K562 (cell line): Measurements from ENCODE around the gene GRXCR2. TPM values are rescaled to one million over a fixed set of nuclear protein-coding genes. Genes with fewer than 3 reads are reported as not detected.

Source experiments
- ATAC-seq: fragments of 200-7000 bp; cut with Tn5 transposase; 3 replicates; pipeline ENCODE4 v1.9.1; 2020; ENCODE audit warnings: moderate library complexity
- BruUV-seq: library from RNA; stranded (reverse); fragments of 400-500 nt; replicated peaks from 2 replicates; lab custom pipeline; 2021; lab: Mats Ljungman, UMichigan
- CTCF ChIA-PET: fragments of 300-600 bp; formaldehyde crosslinking; extraction: SDS; loops from one replicate; lab custom pipeline; 2021; ENCODE audit warnings: low intra/inter-chr PET ratio; lab: Yijun Ruan, JAX
- POLR2A ChIA-PET: fragments of 300-600, 350-650 bp; sonication (Branson Sonifier 250); formaldehyde crosslinking; extraction: SDS; loops from one replicate; lab custom pipeline; 2021; ENCODE audit warnings: antibody characterized with exemption, inconsistent platforms; lab: Yijun Ruan, JAX
- DNase-seq, 4 experiments: peaks; one replicate each; pipeline versions ENCODE4 v3.0.0 to v3.0.0-alpha.2; 2011 to 2018; ENCODE audit warnings: low spot score in 3 of 4, mixed read lengths in 3 of 4; ENCODE audit errors: extremely low read depth in 1 of 4
- FAIRE-seq: peaks from 2 replicates; lab custom pipeline; 2011; peaks lifted over from hg19 to GRCh38; lab: Jason Lieb, UNC
- H2AFZ ChIP-seq: 2 replicates; pipeline ENCODE4 v1.6.0; 2011; ENCODE audit warnings: low read depth, low read length, control low read depth, inconsistent platforms
- H3K27ac ChIP-seq: fragments of 200-600 bp; 3 replicates; pipeline ENCODE4 v1.8.0; 2011; ENCODE audit warnings: low read depth, mild to moderate bottlenecking, control low read depth, inconsistent platforms, low read length, moderate library complexity, mixed read lengths; ENCODE audit errors: extremely low read depth
- H3K27me3 ChIP-seq, 2 experiments: fragments of 300-600 bp in 1 of 2; 2 replicates in 1 of 2; 3 replicates in 1 of 2; pipeline versions ENCODE4 v1.6.0 to v1.8.0; 2011; ENCODE audit warnings: inconsistent platforms in 2 of 2, low read length in 2 of 2, mild to moderate bottlenecking in 1 of 2, mixed read lengths in 1 of 2, moderate library complexity in 1 of 2; ENCODE audit not compliant: control insufficient read depth in 2 of 2, insufficient read depth in 2 of 2
- H3K36me3 ChIP-seq: fragments of 300-600 bp; 3 replicates; pipeline ENCODE4 v1.8.0; 2011; ENCODE audit warnings: mild to moderate bottlenecking, low read length, inconsistent platforms; ENCODE audit not compliant: control insufficient read depth, insufficient read depth
- H3K4me1 ChIP-seq, 2 experiments: fragments of 200-600 bp in 1 of 2; replicated peaks in 1 of 2; 2 replicates in 1 of 2; 3 replicates in 1 of 2; pipeline versions ENCODE4 v1.5.1 to v1.8.0; 2011; ENCODE audit warnings: inconsistent platforms in 2 of 2, low read length in 2 of 2, mild to moderate bottlenecking in 1 of 2, mixed read lengths in 1 of 2, moderate library complexity in 1 of 2; ENCODE audit not compliant: control insufficient read depth in 2 of 2, insufficient read depth in 2 of 2
- H3K4me2 ChIP-seq: 2 replicates; pipeline ENCODE4 v1.6.1; 2011; ENCODE audit warnings: low read length, control low read depth, inconsistent platforms, mixed read lengths; ENCODE audit not compliant: insufficient read depth
- H3K4me3 ChIP-seq: fragments of 200-600 bp; sonication (generic), shearing (Covaris generic); 2 replicates; pipeline ENCODE4 v1.5.1; 2016; ENCODE audit warnings: control low read depth, inconsistent platforms
- H3K79me2 ChIP-seq: fragments of 200-600 bp; 3 replicates; pipeline ENCODE4 v1.8.0; 2011; ENCODE audit warnings: low read length, inconsistent platforms; ENCODE audit not compliant: control insufficient read depth, insufficient read depth
- H3K9ac ChIP-seq, 2 experiments: 2 replicates each; pipeline versions ENCODE4 v1.6.0 to v1.6.1; 2011; ENCODE audit warnings: low read depth in 2 of 2, low read length in 2 of 2, control low read depth in 1 of 2, inconsistent platforms in 1 of 2, mild to moderate bottlenecking in 1 of 2, mixed read lengths in 1 of 2; ENCODE audit not compliant: insufficient read depth in 1 of 2
- H3K9me1 ChIP-seq: one replicate; pipeline ENCODE4 v1.6.0; 2011; ENCODE audit warnings: inconsistent platforms, mild to moderate bottlenecking, low read length, moderate library complexity; ENCODE audit not compliant: control insufficient read depth, insufficient read depth
- H3K9me3 ChIP-seq: replicated peaks from 2 replicates; pipeline ENCODE4 v1.5.1; 2011; ENCODE audit warnings: low read depth, low read length, inconsistent platforms; ENCODE audit not compliant: control insufficient read depth, insufficient read depth
- H4K20me1 ChIP-seq: replicated peaks from 2 replicates; pipeline ENCODE4 v1.6.1; 2011; ENCODE audit warnings: low read length, inconsistent platforms, mixed read lengths; ENCODE audit not compliant: control insufficient read depth, insufficient read depth
- BRD4 ChIP-seq: fragments of 200-600 bp; sonication (generic); IDR thresholded peaks from 2 replicates; pipeline ENCODE4 v1.6.1; 2017; ENCODE audit warnings: inconsistent platforms
- CTBP1 ChIP-seq: fragments of 450-650 bp; IDR thresholded peaks from 2 replicates; pipeline ENCODE4 v1.6.1; 2016; ENCODE audit warnings: borderline replicate concordance
- ETV1 ChIP-seq: fragments of 450-650 bp; conservative IDR thresholded peaks from 2 replicates; pipeline ENCODE4 v1.6.1; 2016; ENCODE audit warnings: missing genetic modification characterization, control low read depth, low read depth, missing compliant biosample characterization
- FOSL1 ChIP-seq: fragments of 200-800 bp; sonication (Bioruptor generic); conservative IDR thresholded peaks from 2 replicates; pipeline ENCODE4 v1.6.1; 2016; ENCODE audit warnings: missing genetic modification characterization, missing compliant biosample characterization
- NR2C2 ChIP-seq, 2 experiments: fragments of 200-800 bp in 1 of 2; sonication (Bioruptor generic) in 1 of 2; sonication (generic) in 1 of 2; formaldehyde crosslinking in 1 of 2; IDR thresholded peaks; 2 replicates each; pipeline versions ENCODE4 v1.6.1 to v1.8.0; 2016 to 2022; ENCODE audit warnings: mild to moderate bottlenecking in 1 of 2, missing compliant biosample characterization in 1 of 2, missing genetic modification characterization in 1 of 2, missing genetic modification reagents in 1 of 2
- WGBS: fragments of 100-300 bp; shearing (Covaris generic); methylation state at CpG from one replicate; pipeline ENCODE4 v1.1.6; 2016; ENCODE audit warnings: low coverage, mixed read lengths; ENCODE audit not compliant: insufficient coverage; ENCODE audit errors: missing lambda C conversion rate; 5-methylcytosine and 5-hydroxymethylcytosine counted together
- in situ Hi-C: fragments of 300-500 bp; cut with MboI; formaldehyde crosslinking; loops from 4 replicates; pipeline ENCODE4 v1.15.0; 2018; ENCODE audit warnings: inconsistent platforms, mixed read lengths
- intact Hi-C: fragments of 100-400 bp; cut with micrococcal nuclease; formaldehyde crosslinking; loops from 2 replicates; pipeline ENCODE4 v1.14.2; 2022
- polyA plus RNA-seq, 8 experiments: library from polyadenylated mRNA; depleted of rRNA in 4 of 8; stranded (reverse) in 5 of 8; unstranded in 3 of 8; fragments of >200 nt; fragmentation: Nextera tagmentation in 2 of 8; fragmentation: Illumina TruSeq in 1 of 8; extraction: Ambion mirVana in 2 of 8; extraction: Trizol in 1 of 8; gene quantifications; 2 replicates each; pipeline versions ENCODE4 v1.2.1 to v1.2.3, GENCODE V29; 2011 to 2014; ENCODE audit warnings: inconsistent platforms in 1 of 8, missing spikeins in 1 of 8
- total RNA-seq, 7 experiments: library from RNA; depleted of rRNA in 6 of 7; stranded (reverse); fragments of >200 nt in 6 of 7; fragmentation: Illumina TruSeq in 2 of 7; extraction: Trizol in 2 of 7; gene quantifications; 2 replicates each; pipeline versions ENCODE4 v1.2.1 to v1.2.3, GENCODE V29; 2011 to 2021; ENCODE audit warnings: low replicate concordance in 1 of 7
- TF ChIP-seq, protein P1 (sequence below): fragments of 450-650 bp; conservative IDR thresholded peaks from 2 replicates; pipeline ENCODE4 v1.6.1; 2016; ENCODE audit warnings: missing genetic modification characterization, low read depth, mild to moderate bottlenecking, missing compliant biosample characterization, moderate library complexity
- TF ChIP-seq, protein P2 (sequence below), 2 experiments: fragments of 450-650 bp; IDR thresholded peaks; 2 replicates each; pipeline ENCODE4 v1.6.1; 2016

The GRXCR2 gene
- total and polyA plus RNA-seq, 9 of the 15 experiments (the other 6 are each of a cell fraction or from before 2014, with no cell fraction given) = not detected

GRCh38 chr5:145835848-145836239 is 37.0 kb downstream of the GRXCR2 start:
- H3K4me1 ChIP-seq = peaks cover 14 to 48% of the 10 kb centered on the region in 2 experiments
- H4K20me1 ChIP-seq = no peaks in the 10 kb centered on the region
- peak overlapping the region; percentile 87 to 93 for H3K9ac ChIP-seq
- H3K27me3 ChIP-seq = no peaks in the 10 kb centered on the region
- H3K4me3 ChIP-seq = peak overlapping the region; percentile 80
- no peak for FAIRE-seq
- H3K9me3 ChIP-seq = no peaks in the 10 kb centered on the region
- WGBS = 53% methylated on average over 18 of the region's 18 CpGs
- peak overlapping the region; percentile 95 for H3K4me2 ChIP-seq
- peak overlapping the region; percentile 98 for H2AFZ ChIP-seq
- in situ Hi-C loops (loop anchor here (10.0 kb wide), 1 partner anchor 369 kb away; the partner anchor contains the start of gene RBM27), intact Hi-C loops (loop anchor here (2.0 kb wide), 2 partner anchors 19 to 51 kb away; no protein-coding TSS in a partner anchor)
- ATAC-seq = no peak
- CTCF ChIA-PET = no interaction called here
- H3K79me2 ChIP-seq = peaks cover 40% of the 10 kb centered on the region
- POLR2A ChIA-PET = interaction anchor here (1.0 to 2.7 kb wide), 6 partner anchors 10 to 140 kb away, joined by 3 to 19 read pairs (median 7); no protein-coding TSS in a partner anchor
- TF ChIP-seq FOSL1 (tag) (peak; percentile 11), ETV1 (tag) (no peak), BRD4 (no peak), NR2C2 (CRISPR knock-in tag; IDR thresholded peaks at IDR 0.05) (no peak; the same call in 1 of the 2 replicates), NR2C2 (tag; IDR thresholded peaks at IDR 0.05) (0 out of 2 replicates have a peak, but pooled peaks have one; percentile 1), CTBP1 (no peak)
- TF ChIP-seq, protein P1, sequence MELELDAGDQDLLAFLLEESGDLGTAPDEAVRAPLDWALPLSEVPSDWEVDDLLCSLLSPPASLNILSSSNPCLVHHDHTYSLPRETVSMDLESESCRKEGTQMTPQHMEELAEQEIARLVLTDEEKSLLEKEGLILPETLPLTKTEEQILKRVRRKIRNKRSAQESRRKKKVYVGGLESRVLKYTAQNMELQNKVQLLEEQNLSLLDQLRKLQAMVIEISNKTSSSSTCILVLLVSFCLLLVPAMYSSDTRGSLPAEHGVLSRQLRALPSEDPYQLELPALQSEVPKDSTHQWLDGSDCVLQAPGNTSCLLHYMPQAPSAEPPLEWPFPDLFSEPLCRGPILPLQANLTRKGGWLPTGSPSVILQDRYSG (tag) = 0 out of 2 replicates have a peak, but pooled peaks have one; percentile 49
- TF ChIP-seq, protein P2, sequence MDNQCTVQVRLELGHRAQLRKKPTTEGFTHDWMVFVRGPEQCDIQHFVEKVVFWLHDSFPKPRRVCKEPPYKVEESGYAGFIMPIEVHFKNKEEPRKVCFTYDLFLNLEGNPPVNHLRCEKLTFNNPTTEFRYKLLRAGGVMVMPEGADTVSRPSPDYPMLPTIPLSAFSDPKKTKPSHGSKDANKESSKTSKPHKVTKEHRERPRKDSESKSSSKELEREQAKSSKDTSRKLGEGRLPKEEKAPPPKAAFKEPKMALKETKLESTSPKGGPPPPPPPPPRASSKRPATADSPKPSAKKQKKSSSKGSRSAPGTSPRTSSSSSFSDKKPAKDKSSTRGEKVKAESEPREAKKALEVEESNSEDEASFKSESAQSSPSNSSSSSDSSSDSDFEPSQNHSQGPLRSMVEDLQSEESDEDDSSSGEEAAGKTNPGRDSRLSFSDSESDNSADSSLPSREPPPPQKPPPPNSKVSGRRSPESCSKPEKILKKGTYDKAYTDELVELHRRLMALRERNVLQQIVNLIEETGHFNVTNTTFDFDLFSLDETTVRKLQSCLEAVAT (IDR thresholded peaks at IDR 0.05) = 0 out of 4 replicates have a peak, but pooled peaks of 1 of the 2 experiments have one; percentile 34
- DNase-seq = no peak
- peak overlapping the region; percentile 87 for H3K27ac ChIP-seq
- no peaks in the 10 kb centered on the region for H3K36me3 ChIP-seq
- no peaks in the 10 kb centered on the region for H3K9me1 ChIP-seq
- BruUV-seq = no TSS peak
